LoVo (cell line): ENCODE measurements around the gene ACO1.

Experiments used
- DNase-seq: peaks from one replicate; pipeline ENCODE4 v3.0.0-alpha.2; 2016; ENCODE audit warnings: low spot score

ACO1 gene

DNA sequence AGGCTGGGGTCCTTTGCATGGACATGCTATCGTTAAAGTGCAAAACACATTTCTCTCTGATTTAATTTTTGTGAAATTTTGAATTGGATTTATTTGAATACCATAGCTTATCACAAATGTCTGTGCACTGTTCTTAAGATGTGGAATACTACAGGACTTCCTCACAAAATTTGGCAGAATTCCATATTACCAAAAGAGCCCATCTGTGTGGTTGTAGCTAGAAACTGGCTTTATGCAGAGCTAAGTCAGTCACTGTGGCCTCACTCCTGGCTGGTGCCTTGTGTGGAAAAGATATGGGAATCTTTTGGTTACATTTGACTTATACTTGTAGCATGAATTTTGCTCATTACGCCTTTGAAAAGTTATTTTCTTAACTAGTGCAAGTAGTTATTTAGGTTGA is 35.5 kb downstream of the ACO1 start:
- no peak for DNase-seq

GRCh38 chr9:32422237-32422806 is 37.9 kb downstream of the ACO1 start:
- DNase-seq: no peak

DNA sequence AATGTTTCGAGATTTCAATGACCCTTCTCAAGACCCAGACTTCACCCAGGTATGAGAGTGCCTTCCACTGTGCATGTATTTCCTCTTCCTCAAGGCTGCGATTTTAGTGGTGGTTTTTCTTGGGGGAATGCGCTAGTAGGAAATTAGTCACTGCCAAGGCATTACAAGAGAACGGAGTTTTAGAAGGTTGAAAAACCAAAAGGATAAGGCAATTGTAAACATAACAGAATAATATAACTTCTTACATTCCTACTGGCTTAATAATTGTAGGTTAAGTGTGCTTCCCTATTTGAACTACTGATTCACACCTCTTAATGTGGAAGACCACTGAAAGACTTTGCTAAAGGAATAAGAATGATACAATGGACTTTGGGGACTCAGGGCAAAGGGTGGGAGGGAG is 38.9 kb downstream of the ACO1 start:
- no peak for DNase-seq

DNA sequence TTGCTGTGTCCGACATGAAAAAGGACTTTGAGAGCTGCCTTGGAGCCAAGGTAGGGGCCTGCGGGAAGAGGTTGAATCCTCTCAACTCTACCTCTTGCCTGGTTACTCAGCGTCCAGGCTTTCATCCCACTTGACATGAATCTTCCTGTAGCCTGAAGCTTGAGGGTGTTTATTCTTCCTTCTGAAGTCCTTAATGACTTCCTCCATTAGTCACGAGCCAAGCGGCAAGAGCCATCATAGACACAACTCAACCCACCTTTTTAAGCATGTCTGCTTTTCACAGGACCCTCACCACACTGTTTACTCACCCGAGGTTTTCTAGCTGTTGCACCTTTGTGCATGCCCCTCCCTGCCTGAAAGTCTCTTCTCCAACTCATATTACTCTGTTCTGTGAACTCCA is 40.2 kb downstream of the ACO1 start:
- DNase-seq: no peak

DNA sequence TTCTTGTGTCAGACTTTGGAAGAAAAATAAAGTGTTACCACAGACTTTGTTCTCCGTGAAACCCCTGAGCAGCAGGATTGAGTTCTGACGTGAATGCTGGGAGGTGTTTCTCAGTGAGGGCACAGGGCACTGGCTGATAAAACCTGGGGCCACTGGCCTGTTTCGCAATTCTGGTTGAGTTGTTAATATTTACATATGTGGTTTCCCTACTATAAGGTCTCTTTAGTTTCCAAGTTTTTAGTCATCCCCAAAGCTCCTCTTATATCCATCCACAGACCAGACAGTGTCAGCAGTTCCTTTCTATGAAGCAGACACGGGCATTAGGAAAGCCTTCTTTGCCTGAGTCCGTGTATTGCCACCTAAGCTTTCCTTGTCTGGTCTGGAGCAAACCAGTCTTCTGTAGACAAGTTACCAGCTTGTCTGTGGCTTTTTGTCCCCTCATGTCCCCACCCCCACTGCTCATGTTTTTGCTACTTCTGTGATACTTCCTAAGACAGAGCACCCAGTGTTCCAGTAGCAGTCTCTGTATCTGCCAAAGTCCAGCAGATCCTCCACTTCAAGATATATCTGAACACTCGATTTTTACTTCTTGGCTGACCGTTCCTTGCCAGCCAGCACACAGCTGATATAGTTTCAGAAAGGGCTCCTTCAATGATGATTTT is 42.0 kb downstream of the ACO1 start:
- no peak for DNase-seq

DNA sequence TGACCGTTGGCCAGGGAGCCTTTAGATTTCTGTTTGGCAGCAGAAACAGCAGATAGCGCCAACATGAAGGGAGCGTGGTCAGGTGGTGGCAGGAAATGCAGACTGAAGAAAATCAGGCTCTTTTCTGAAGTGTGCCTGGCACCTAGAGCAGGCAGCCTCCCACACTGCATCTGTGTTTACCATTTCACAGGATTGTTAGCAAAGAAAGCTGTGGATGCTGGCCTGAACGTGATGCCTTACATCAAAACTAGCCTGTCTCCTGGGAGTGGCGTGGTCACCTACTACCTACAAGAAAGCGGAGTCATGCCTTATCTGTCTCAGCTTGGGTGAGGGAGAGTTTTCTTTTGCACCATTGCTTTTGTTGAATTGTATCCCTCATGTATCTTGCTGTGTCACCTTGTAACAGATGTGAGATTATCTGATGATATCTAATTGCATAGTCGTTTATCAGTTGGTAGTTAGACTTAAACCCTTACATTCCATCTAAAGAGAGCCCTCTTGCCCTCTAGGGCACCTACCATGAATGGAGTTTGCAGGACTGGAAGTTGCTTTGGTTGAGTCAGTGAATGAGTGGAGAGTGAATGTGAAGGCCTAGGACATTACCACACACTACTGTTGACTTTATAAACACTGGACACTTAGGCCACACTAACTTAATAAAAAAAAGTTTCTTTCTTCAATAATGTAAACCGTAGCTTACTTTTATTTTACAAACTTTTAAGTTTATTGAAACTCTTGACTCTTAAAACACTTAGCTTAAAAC is 42.8 kb downstream of the ACO1 start:
- no peak for DNase-seq

GRCh38 chr9:32430720-32431119 is 46.3 kb downstream of the ACO1 start:
- no peak for DNase-seq

DNA sequence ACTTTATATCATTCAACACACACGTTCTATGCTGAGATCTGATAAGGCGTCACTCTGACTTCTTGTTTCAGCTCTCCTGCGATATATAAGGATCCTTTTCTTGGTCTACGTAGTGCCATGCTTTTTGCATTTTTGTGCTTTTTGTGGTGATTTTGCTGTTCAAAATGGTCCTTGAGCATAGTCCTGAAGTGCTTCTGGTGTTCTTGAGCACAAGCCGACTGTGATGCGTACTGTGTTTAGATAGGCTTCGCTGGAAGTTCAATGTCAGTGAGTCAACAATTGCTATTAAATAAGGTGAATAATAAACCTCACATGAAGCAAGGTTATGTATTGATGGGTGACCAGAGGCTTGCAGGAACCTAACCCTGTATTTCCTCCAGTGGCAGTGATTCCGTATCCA is 46.8 kb downstream of the ACO1 start:
- no peak for DNase-seq

DNA sequence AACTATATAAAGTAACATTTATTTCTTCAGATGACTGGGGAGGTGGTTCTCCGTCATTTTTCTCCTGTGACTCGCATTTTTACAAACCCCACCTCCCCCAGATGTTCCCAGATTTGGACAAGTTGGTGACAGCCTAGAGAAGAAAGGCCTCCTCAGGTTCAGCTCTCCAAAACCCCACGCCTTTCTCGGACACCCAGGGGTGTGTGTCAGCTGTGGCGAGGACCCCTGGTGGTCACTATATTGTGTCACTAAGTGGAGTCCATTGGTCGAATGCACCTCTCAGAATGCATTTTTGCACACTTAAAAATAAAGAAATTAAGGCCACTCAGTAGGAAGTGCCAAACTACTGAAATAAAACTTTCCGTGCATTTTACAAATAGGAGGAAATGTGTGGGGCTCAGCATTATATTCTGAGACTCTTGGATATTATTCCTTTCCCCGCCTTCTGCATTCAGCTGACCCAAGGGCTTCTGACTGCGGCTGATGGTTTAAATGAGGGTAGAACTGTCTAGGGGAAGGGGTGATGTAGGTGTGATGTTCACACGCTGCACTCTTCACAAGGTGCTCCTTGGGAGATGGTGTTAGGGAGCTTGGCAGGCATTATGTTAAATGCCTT is 47.6 kb downstream of the ACO1 start:
- peak; percentile 17 for DNase-seq

- no peak for DNase-seq
Observed at GRCh38 chr9:32434892-32435291, 50.4 kb downstream of the ACO1 start.

- no peak for DNase-seq
Observed at GRCh38 chr9:32441678-32442077, 57.2 kb downstream of the ACO1 start.

- DNase-seq: no peak
Observed at GRCh38 chr9:32442433-32442832, 58.0 kb downstream of the ACO1 start.

DNA sequence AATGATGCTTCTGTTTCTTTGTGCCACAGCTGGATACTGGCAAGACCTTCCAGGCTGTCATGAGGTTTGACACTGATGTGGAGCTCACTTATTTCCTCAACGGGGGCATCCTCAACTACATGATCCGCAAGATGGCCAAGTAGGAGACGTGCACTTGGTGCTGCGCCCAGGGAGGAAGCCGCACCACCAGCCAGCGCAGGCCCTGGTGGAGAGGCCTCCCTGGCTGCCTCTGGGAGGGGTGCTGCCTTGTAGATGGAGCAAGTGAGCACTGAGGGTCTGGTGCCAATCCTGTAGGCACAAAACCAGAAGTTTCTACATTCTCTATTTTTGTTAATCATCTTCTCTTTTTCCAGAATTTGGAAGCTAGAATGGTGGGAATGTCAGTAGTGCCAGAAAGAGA is 65.5 kb downstream of the ACO1 start:
- no peak for DNase-seq

DNA sequence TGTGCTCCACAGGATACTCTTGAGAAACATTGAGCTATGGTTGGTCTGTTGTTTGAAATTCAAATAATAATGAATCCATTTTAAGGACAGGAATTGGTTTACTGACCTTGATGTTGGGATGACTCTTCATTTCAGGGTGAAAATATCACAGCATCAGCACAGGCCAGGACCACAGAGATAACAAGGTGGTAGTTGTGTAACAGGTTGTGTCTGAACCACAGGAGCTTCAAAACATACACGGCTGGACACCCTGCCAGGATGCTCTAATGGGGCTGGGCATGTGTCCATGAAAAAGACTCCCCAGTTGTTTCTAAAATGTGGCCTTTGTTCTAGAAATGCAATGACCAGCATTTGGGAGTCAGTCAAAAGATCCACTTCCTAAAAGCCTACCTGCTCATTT is 69.8 kb downstream of the ACO1 start:
- no peak for DNase-seq

DNA sequence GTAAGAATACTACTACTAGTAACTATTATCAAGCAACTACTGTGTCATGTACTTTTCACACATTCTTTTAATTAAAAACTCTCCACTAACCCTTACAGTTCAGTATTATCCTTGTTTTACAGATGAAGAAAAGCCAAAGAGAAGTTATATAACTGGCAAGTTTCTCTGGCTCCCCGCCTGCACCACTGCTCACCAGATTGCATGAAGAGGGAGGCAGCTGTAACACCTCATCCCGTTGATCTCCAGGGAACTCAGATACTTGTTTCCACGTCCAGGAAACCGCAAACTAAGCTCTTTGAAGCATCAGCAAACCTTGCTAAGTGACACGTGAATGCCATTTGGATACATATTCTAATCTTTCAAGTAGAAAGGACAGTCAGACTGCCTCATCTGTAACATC is 71.3 kb downstream of the ACO1 start:
- DNase-seq: no peak

GRCh38 chr9:32456564-32456963 is 72.1 kb downstream of the ACO1 start:
- no peak for DNase-seq

- no peak for DNase-seq
Observed at GRCh38 chr9:32463500-32464293, 79.3 kb downstream of the ACO1 start.

DNA sequence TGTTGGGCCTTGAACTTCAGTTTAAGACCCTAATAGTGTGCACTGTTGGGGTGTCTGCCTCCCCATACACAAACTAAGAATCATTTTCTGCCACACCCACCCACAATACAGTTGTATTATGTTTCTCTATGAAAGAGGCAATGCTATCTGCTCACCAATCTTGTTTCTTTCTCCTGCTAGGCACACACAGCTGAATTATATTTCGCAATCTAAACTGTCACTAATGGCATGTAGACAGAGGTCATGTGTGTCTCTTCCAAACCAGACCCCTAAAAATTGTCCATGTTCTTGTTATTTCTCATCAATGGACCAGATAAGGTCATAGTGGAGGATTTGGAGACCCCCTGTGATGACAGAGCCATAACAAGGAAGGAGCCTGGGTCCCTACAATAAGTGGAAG is 84.3 kb downstream of the ACO1 start:
- DNase-seq: no peak

GRCh38 chr9:32472344-32472743 is 87.9 kb downstream of the ACO1 start:
- no peak for DNase-seq

GRCh38 chr9:32483343-32483742 is 98.9 kb downstream of the ACO1 start:
- no peak for DNase-seq

DNA sequence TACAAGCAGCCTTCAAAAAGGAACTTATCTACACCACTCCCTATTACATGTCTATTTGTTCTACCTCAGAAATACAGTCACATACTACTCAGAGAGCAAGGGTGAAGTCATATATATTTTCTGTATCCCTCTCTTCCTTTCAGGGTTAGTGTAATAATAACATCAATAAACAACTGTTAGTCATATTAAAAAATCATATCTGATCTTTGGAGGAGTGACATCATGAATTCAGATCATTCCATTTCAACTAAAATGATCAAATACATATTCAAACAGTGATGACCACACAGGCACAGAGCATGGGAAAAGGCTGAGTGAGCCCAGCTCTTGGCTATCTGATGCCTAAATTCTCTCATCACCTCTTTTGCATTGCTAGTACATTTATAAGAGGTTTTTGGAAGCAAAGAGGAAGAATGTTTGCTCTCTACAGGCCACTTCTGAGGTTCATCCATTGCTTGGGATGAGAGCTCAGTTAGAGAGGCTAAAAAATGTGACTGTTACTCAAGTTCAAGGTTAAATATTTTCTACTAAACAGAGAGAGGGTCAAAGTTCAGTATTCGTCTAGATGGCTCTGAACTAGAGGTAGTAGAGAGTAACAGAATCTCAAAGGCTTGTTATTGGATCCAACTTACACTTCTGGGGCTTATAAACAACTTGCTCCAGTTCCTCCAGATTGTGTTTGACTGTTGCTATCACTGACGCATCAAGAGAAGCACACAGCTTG is 102.6 kb downstream of the ACO1 start:
- DNase-seq: no peak

- no peak for DNase-seq
Observed at GRCh38 chr9:32487981-32488380, 103.5 kb downstream of the ACO1 start.
